ENCODE measurements around the gene TAF9. TPM values are rescaled to one million over a fixed set of nuclear protein-coding genes. Genes with fewer than 3 reads are reported as not detected.

The TAF9 gene
- total RNA-seq, result 32.7 TPM

GRCh38 chr5:69369340-69370121, at the start of gene TAF9, which contains the start of the genes AK6 and RAD17:
TAF9 (minus strand) TSS chr5:69369520; CDS start chr5:69365737, 3,783 bp downstream.
AK6 (minus strand) TSS chr5:69369520; CDS start chr5:69369490, 30 bp downstream.
RAD17 (plus strand) TSS chr5:69369818; CDS start chr5:69372209, 2,391 bp downstream.

GRCh38 chr5:69414885-69415583, 45.7 kb upstream of the TAF9 start, which contains the start of gene MARVELD2:
MARVELD2 (plus strand) TSS chr5:69415116; CDS start chr5:69419386, 4,270 bp downstream.

Other genes with a start within 250 kb of the TAF9 start
- gene CCNB1, start 202.4 kb downstream of the TAF9 start, total RNA-seq, result 56.9 TPM
- gene CENPH, start 179.9 kb downstream of the TAF9 start, total RNA-seq, result 10.2 TPM
- 25.5 TPM for gene CDK7, start 134.6 kb downstream of the TAF9 start, total RNA-seq
- gene CCDC125, start 36.7 kb downstream of the TAF9 start, total RNA-seq, result 6.9 TPM
- 20.7 TPM for gene AK6, start within 50 bp of the TAF9 start, total RNA-seq
- gene RAD17, start 298 bp upstream of the TAF9 start, total RNA-seq, result 64.5 TPM
- gene MARVELD2, start 45.6 kb upstream of the TAF9 start, total RNA-seq, result 26.8 TPM
- gene OCLN, start 123.3 kb upstream of the TAF9 start, total RNA-seq, result 50.4 TPM
- 46.7 TPM for gene GTF2H2C, start 190.7 kb upstream of the TAF9 start, total RNA-seq

All from metanephros (tissue), 1 donor.